HG02938 (cell line): ENCODE data around the gene EPHA3.

Source experiments
- ATAC-seq: cut with Tn5 transposase; IDR thresholded peaks from one replicate; pipeline ENCODE4 v1.9.1; 2021; ENCODE audit warnings: mild to moderate bottlenecking, moderate library complexity; ENCODE audit not compliant: unreplicated experiment

The EPHA3 gene

DNA sequence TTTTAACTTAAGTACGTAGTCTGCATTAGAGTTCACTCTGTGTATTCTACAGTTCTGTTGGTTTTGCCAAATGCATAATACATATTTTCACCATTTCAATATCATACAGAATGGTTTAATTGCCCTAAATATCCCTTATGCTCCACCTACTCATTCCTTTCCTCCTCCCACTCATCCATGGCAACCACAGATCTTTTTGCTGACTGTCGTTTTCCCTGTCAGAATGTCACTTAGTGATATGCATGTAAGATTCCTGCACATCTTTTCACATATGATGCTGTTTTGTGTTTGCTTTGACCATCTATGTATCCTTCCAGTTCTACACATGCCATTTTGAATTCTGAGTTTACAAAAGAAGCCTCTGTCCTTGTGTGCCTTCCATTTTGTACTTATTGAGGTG lies 36.7 kb downstream of the EPHA3 start:
- no peak for ATAC-seq

DNA sequence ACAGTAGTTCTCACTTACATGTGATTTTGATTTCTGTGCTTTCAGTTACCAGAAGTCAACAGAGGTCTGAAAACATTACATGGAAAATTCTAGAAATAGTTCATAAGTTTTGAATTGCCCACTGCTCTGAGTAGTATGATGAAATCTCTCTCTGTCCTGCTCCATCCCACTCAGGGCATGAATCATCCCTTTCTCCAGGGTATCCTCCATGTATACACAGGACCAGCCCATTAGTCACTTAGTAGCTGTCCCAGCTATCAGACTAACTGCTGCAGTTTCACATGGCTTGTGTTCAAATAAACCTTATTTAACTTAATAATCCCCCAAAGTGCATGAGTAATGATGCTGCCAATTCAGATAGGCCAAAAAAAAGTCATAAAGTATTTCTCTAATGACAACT lies 38.6 kb downstream of the EPHA3 start:
- no peak for ATAC-seq

DNA sequence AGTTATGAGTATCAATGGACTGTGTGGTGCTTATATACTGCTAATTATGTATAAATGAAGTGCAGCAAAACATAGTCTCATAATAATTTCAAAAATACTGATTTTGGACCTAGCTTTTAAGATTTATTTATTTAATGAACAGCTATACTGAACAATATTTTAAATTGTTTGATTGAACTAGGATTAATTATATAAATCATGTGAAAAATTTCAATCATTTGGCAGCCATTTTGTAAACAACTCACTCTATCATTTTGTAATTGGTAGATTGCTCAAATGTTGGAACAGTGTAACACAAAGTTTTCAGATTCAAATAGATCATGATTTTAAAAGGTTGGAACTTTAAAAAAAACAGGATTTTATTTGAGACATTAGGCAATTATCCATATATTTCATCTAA lies 47.0 kb downstream of the EPHA3 start:
- no peak for ATAC-seq

DNA sequence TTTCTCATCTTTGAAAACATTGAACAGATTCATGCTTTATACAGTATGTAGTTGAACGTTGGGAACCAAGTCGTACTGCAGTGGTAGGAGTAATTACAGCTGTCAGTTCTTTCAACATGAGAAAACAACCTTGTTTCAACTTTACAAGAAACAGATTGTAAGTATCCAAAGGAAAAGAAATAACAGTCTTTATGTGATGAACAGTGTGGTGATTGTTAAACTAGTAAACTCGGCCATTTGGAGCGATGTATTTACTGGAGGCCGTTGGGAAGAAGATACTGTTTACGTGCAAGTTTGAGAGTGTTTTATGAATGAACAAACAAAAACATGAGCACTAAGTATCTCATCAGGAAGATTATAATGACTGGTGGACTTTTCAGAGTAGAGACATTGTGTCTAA lies 48.4 kb downstream of the EPHA3 start:
- no peak for ATAC-seq

DNA sequence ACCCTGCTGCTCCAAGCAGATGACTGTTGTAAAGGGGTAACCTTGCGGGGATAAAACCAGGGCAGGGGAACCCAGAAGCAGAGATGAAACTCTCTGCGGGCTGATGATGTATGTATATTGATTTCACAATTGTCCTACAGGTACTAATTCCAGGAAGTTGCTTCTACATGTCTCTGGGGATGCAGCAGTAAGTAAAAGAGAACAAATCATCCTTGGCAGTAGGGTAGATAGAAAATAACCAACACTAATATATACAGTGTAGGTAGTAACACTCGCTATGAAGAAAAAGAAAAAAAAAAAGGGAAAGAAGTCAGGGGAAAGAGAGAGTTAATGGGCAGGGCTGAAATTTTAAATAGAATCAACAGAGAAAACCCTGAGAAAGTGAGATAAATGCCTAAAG lies 50.2 kb downstream of the EPHA3 start:
- no peak for ATAC-seq

DNA sequence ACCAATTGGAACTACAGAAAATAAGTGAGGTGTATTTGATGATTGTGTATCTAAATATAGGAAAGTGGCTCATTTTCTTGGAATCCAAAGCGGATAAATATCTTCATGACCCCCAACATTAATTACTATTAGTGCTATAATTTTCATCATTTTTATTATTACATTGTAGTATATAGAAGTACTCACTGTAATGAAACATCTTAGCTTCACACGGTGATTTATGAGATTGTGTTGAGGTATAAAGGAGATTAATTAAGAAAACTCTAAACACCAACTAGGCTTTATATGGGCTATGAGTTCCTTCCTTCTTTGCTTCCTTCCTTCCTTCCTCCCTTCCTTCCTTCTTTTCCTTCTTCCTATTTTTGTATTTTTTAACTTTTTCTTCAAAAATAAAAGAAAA lies 52.2 kb downstream of the EPHA3 start:
- no peak for ATAC-seq

DNA sequence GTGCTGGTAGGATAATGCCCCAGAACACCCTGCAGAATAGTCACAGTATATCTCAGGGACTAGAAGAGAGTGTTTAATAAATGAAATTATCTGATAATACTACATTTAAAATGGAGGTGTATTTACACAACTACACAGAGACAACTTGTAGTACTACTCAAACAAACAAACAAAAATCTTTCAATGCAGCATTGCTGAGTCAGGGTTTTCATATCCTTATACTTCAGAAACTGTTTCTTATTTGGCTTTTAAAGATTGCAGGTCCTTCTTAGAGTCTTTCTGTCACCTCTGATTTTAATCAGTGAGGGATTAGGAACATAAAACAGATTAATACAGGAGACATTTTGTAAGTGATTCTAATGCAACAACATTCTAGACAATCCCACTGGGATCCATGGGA lies 57.4 kb downstream of the EPHA3 start:
- ATAC-seq: no peak

DNA sequence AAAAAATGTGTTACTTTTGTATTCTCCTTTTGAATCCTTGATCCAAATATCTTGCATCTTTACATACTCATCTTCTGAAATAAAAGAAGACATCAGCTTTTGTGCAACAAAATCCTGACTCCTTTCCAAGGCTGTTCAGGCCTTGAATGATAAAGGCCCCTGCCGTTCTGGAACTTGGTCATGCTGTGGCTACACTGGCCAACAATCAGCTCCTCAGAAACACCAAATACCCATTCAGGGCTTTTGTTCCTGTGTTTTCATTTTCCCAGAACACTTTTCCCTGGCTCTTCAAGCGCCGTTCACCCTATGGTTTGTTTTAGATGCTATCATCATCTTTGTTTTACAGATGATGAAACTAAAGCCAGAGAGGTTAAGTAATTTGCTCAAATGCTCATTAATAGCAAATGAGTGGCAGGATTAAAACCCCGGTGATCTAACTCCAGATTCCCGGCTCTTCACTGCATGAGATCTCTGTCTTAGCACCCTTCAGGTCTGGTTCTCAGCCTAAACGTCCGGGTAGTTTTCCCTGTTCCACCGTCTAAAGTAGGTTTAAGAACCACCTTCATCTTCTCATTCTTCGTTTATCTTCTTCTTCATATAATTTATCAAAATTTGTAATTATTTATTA lies 58.3 kb downstream of the EPHA3 start:
- no peak for ATAC-seq

DNA sequence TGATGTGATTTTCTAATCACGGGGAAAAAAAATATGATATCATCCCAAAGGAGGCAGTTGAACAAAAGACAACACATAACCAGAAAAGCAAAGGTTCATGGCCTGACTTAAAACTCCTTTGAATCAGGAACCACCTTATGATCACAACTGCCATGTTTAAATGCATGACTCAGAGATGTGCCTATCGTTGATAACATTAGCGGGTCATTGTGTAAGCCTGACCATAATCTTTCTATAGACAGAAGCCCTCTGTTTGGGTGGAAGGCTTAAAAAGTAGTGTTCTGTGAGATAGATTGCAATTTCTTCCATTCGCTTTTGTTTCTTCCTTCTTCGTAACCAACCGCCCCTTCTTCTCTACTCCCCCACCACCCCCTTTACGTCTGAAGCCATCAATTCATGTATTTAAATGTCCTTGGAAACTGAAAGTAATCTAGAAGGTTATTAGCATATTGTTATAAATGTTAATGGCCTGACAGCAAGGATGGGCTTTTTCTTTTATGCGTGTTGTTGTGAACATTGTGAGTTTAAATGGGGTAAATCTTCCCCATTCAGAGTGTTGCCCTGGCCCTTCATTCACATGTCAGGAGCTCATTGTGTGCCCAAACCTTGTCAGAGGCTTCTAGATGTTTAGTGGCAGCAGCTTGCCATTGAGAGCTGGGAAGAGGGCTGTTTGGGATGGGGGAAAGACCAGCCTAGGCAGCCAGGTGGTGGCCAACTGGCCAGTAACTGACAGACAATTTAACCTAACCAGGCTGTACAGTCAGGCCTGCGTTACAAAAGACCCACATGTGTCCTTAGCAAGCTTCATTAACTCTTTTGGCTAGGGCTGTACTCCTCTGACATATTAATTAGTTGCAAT lies 64.5 kb downstream of the EPHA3 start:
- no peak for ATAC-seq

DNA sequence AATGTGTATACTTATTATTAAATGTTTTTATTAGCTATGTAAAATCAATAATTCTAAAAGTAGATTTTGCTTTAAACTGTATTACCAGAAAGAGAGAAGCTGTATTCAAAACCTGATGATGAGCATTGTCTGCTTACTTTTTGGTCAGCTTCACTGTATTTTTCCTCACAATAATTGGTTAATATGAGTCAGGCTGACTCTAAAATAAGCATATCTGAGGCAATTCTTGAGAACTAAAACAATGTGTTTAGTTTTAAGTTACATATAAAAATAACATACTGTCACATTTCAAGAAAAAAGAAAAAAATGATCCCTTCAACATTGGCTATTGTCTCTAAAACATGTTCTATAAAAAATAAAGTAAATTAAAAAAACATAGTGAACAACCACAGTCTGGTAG lies 66.1 kb downstream of the EPHA3 start:
- ATAC-seq: no peak

DNA sequence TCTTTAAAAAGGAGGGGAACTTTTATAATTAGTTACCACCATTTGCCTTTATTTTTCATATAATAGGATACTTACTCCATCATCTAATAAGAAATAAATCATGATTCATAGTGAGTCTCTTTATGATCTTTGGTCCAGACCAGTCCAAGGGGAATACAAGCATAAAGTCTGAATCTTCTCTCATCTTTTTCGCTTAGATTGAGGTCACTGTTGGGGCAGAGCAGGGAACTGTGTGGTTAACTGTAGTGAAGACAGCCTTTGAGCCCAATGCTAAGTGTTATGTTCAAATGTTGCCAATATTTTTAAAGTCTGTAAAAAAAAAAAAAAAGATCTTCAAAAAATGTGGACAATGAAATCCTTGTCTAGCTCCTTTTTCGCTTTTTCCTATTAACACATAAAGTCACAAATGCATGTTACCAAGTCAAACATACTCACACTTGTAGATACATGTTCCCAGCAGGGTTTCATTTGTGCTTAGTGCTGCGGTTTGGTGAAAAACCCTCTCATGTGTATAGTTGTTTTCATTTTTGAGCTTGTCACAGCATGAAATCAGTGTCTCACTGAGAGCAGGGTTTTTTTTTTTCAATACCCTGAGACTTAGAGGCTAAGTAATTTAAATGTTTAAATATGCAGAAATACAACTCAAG lies 72.1 kb downstream of the EPHA3 start:
- no peak for ATAC-seq

DNA sequence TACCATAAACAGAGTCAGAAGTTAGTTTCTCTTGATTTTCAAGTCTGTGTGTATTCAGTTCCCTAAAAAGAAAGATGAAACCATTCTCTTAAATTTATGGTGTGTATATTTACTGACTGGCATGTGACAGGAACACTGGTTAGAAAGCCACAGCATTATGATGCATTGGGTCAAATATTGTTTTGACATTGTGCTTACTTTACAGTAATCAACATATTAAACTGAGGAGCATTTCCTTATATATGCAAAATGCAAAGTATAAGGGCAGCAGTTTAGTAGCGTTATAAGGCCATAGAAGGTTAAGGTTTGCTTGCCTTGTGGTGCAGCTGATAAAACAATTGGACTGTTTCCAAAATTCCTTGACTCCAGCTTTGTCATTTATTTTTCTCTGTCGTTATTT lies 72.9 kb downstream of the EPHA3 start:
- ATAC-seq: no peak

DNA sequence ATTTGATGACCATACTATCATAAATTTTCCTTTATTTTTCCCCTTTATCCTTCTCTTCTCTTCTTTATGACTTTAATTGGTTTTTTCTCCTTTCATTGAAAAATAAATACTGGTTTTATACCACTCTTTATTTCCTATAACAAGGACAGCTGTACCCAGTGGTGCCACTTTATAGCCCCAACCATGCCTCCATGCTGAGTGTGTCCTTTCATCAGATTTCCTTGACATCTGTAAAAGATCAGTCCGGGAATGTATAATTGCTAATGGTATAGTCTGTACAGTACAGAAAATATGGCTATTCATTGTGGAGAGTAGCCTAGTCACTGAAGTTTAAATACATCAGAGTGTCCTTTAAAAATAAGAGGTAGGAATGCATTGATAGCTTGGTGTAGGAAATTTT lies 74.6 kb downstream of the EPHA3 start:
- ATAC-seq: no peak

DNA sequence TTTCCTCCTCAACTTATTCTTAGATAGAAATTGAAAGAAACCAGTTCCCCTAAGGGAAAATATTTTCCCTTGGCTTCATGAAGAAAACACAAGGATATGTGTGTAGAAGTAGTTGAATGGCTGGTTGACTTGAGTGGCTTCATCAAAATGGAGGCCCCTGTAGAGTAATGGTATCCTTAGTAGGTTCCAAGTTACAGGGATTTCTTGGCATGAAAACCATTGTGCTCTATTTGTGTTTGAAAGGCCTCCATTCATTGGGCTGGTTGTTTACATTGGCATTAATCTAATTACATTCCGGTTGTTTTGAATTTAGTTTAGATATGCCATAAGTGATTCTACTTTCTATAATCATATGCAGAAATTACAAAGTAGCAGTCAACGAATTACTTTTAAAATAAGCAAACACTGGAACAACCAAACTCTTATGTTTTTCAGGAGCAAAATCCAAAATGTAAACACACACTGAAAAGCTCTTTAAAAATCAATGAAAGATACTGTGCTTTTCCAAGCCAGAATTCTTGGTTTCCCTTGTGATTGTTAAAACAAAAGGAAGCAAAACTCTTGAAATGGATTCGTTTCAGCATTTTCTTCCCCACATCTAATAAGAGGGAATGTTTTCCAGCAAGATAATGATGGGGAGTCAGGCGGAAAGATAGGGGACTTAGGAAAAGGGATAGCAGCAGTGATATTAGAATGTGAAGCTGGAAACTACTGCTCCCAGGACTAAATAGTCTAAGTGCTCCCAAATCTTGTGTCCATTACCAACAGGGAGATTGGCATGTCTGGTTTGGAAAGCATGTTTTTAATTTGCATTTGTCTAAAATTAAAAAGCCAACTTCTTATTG lies 77.0 kb downstream of the EPHA3 start:
- ATAC-seq: no peak

DNA sequence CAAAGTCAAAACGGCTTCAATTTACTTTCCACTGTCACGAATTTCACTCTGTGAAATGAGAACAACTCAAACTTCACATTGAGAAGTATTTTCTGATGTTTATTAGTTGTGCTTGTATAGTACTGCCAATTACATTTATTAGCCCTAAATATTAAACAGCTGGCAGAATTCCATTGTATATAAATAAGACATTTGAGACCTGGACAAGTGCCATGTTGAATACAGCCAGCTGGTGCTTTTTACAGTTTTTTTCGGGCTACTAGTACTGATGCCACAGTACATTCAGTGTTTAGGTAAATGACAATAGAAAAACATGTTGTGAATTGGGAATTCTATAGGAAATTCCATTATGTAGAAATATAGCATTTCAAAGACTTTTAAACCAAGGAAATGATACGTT lies 79.0 kb downstream of the EPHA3 start:
- no peak for ATAC-seq

DNA sequence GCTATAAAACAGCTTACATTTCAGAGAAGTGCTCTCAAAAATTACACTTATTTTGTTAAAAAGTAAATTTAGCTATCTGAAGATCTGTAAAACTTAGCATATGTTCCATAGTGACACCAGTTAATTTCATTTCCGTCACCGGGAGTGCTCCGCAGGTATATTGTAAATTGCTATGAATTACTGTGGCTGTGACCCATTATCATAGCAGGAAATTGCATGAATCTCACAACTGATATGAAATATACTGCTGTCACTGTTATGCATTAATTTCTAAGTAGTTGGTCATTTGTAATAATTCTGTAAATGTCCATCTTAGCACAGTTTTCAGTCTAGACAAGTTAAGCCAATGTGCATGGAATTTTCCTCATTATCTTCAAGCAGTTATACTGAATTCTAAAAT lies 91.2 kb downstream of the EPHA3 start:
- no peak for ATAC-seq

DNA sequence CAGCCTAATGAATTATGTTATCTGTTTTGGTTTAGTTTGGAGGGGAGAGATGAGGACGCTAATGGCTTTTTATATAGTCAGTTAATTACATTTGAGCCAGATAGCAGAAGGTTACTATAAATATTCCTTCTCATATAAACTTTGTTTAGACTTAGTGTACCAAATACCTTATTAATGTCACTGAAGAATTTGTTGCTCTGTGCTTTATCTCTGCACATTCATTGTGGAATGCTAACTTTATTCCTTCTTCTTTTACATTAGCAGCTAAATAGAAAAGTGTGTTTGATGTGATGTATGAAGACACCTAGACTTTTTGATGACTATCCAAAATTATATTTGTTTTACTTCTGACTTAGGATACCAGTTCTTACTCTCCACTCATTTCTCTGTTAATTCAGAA lies 105.2 kb downstream of the EPHA3 start:
- ATAC-seq: no peak

DNA sequence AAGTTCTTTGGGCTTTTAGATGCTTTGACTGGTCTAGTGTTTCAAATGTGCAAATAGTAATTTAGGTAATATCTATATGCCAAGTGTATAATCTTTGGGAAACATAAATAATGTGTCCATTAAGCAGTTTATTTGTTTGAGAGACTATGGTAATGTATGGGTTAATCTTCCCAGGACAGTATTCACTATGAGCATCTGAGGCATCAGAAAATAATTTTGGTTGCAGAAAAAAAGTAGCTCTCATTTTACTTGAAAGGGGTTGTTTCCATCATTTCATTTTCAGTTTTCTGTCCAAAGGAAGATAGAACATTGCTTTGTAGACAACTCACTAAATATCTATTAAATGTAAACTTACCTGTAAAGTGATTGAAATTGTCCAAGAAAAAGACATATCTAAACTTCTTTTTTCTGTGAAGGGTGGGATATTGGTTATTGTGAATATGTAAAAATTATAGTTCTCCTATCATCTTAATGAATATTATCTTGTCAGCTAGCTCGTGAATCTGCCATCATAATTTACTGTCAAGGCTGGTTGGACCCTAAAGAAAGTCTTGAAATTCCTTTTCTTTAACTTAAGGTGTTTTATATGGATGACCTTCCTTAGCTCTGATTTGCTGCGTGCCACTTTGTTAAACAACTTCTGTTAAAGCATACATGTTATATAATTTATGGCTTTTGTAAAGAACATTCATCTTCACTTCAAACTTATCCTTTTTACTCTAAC lies 108.8 kb downstream of the EPHA3 start:
- ATAC-seq: no peak

DNA sequence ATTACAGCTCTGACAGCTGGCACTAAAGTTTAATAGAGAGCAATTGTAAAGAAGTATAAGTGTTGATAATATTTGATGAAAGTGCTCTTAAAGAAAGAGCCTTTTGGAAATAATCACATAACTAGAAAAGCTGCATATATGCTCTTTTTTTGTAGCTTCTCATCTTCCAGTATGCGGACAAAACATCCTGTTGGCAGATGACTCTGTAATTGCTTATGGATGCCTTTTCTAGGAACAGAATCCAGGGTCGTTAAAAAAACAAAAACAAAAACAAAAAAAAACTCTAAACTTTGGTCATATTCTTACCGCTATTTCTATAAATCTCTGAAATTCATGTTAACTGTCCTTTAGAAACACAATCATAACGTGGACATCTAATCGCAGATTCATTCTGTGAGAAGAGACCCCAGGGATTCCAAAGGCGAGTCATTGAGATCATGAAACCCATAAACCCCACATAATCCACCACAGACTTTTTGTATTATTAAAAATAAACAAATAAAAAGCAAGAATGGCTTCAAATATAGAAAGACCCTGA lies 109.8 kb downstream of the EPHA3 start:
- ATAC-seq: no peak

DNA sequence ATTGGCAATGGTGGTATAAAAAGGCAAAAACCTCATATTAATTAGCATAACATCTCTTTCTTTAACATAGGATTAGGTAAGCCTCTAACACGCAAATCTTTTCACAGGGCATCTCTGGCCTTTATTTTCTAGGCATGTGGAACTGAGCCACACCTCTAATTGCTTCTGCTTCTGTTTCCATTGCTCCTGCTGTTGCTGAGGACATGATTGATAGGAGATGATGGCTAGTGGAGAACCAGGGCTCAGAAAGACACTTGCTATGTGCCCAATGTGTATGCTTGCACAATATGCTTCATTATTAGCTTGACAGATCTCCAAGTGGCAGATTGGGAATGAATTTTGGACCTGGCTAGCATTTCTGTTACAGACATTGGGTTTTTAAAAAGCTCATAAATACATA lies 114.5 kb downstream of the EPHA3 start:
- no peak for ATAC-seq
